HG03558 (cell line): ENCODE measurements around the gene SYPL1.

Experiments
- ATAC-seq: cut with Tn5 transposase; IDR thresholded peaks from one replicate; pipeline ENCODE4 v1.9.1; 2021; ENCODE audit warnings: moderate number of reproducible peaks; ENCODE audit not compliant: unreplicated experiment; ENCODE audit errors: extremely low read depth

The SYPL1 gene

DNA sequence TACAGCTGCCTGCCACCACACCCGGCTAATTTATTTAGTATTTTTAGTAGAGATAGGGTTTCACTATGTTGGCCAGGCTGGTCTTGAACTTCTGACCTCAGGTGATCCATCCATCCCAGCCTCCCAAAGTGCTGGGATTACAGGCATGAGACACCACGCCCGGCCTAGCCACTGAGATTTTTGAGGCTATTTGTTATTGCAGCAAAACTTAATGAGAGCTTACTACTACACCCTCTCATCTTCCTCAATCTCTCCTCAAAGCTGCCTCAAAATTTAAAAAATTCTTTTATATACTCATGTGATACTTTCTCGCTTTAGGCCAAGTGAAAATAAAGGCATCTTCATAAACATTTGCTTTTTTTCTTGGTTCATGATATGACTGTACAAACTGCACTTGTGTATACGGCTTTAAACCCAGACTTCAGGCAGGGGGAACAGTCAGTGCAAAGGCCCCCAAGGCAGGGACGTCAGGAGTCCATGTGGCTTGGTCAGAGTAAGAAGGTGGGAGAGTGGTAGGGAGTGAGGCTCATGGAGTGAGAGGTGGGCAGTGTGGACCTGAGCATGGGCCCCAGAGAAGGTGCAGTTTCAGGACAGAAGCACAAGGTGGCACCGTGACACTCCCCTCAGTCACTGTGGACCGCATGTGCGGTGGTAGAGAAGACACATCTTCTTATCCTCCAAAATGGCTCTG lies 55.5 kb downstream of the SYPL1 start:
- peak; percentile 31 for ATAC-seq

DNA sequence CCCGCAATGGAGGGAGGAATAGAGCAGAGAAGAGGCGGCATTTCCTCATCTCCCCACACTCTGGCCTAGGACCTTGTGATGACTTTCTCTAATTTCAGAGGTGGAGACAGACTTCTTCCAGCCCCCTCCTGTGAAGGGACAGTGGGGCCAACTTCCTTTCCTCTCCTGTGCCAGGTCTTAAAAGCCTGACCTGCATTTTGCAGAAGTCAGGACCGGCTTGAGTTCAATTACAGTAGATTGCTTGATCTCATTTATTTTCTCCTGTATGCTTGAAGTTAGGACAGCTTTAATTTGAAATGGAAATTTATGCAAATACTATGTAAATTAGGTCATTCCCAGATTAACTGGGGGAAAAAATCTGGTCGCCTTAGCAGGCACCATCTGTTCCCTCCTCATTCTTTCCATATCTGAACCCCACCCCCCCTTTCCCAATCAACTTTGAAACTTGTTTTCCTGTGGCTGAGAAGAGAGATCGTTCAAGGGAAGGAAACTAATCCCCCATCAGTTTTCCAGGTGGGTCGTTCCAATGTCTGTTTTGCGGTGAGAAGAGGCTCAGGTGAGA lies 57.1 kb downstream of the SYPL1 start:
- ATAC-seq, result no peak

GRCh38 chr7:106054156-106054910 lies 57.8 kb downstream of the SYPL1 start:
- no peak for ATAC-seq

GRCh38 chr7:106053109-106053508 lies 59.0 kb downstream of the SYPL1 start:
- ATAC-seq, result no peak

DNA sequence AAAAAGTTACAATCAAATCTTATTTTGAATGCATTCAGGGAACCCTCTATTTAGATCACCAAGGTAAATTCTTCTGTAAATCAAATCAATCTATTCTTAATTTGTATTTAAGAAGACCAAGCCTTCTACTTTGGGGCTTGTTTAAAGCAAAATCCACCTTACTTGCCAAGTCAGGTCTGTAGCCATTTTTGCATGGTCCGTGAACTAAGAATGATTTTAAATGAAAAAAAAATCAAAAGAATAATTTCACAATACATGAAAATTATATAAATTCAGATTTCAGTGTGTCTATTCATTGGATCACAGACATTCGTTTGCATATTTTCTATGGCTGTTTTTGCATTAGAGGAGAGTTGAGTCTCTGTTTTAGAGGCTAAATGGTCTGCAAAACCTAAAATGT lies 59.4 kb downstream of the SYPL1 start:
- ATAC-seq, result no peak

- no peak for ATAC-seq
Measured at GRCh38 chr7:106050746-106051117, 61.4 kb downstream of the SYPL1 start.

GRCh38 chr7:106050002-106050745 lies 61.9 kb downstream of the SYPL1 start:
- no peak for ATAC-seq

- ATAC-seq, result no peak
Measured at GRCh38 chr7:106049139-106049752, 62.9 kb downstream of the SYPL1 start.

DNA sequence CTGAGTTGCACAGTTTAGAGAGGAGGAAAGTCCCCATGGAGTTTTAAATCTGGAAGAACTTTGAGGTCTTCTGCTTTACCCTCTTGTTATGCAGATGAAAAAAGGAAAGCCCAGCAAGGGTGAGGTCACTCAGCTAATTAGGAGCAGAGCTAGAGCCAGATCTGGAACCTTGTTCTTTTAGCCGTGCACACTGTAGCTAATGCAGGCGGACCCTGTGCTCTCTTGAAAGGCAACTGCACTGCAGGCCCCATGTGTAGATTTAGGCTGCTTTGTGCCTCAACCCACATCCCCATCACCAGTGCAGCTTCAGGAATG lies 63.4 kb downstream of the SYPL1 start:
- ATAC-seq, result no peak

- ATAC-seq, result no peak
Measured at GRCh38 chr7:106047818-106048705, 64.0 kb downstream of the SYPL1 start.

DNA sequence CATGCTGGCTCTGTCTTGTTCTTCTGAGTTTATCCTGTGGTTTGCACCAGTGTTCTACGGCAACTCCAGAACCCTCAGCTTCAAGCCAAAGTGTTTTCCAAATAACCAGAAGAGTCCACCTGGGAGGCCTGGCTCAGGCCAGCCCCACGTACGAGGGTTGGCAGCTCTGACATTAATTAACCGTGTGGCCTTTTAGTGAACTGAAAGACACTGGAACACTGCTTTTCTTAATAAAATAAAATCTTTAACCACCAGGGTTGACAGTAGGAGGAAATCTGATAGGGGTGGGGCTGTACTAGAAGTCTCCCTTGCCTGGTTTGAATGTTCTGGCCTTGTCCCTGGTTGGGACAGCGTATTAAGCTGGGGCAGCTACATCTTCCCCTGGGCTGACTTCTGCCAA lies 64.9 kb downstream of the SYPL1 start:
- ATAC-seq, result no peak

DNA sequence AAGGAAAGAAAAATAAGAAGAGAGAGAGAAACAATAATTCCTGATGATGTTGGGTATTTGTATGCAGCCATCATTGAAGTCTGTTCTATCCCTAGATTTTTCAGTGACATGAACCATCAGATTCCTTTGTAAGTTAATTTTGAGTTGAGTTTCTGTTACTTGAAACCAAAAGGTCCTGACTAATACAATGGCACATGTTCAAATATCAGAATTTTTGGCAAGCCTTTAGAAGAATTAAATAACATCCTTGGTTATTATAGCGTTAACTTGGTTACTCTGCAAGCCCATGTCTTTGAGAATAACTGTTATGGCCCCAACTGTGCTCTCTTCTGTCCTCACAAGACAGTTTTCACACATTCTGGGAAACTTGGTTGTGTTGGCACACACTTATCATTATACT lies 66.5 kb downstream of the SYPL1 start:
- ATAC-seq, result no peak

- ATAC-seq, result no peak
Measured at GRCh38 chr7:106045139-106045538, 67.0 kb downstream of the SYPL1 start.

GRCh38 chr7:106042196-106042611 lies 69.9 kb downstream of the SYPL1 start:
- ATAC-seq, result no peak

- no peak for ATAC-seq
Measured at GRCh38 chr7:106041140-106041717, 70.9 kb downstream of the SYPL1 start.
